K562 (cell line): ENCODE results near the gene ZNF574. TPM values are rescaled to one million over a fixed set of nuclear protein-coding genes. Genes with fewer than 3 reads are reported as not detected.
A peak's percentile ranks its signal among the peaks of the same experiment; 100 is the strongest.

ENCODE experiments used
- ARID3B ChIP-seq: fragments of 250-450 bp; sonication (Bioruptor Pico); IDR thresholded peaks from 2 replicates; pipeline ENCODE4 v1.4.0; 2020; ENCODE audit warnings: borderline replicate concordance
- ASH1L ChIP-seq: fragments of 450-650 bp; IDR thresholded peaks from 2 replicates; pipeline ENCODE4 v1.6.1; 2018; ENCODE audit warnings: borderline replicate concordance, mild to moderate bottlenecking, low read depth; ENCODE audit not compliant: partially characterized antibody
- CSDE1 ChIP-seq, 2 experiments: fragments of 450-650 bp; IDR thresholded peaks; 2 replicates each; pipeline ENCODE4 v1.6.1; 2016; ENCODE audit warnings: mild to moderate bottlenecking in 1 of 2
- FOXM1 ChIP-seq, 2 experiments: fragments of 450-650 bp in 1 of 2; sonication (generic) in 1 of 2; formaldehyde crosslinking in 1 of 2; IDR thresholded peaks; 2 replicates each; pipeline versions ENCODE4 v1.6.1 to v1.9.0; 2017 to 2022; ENCODE audit warnings: low read depth in 2 of 2, mild to moderate bottlenecking in 2 of 2, missing genetic modification reagents in 1 of 2, moderate library complexity in 1 of 2
- GABPB2 ChIP-seq: fragments of 250-450 bp; sonication (Bioruptor Pico); conservative IDR thresholded peaks from 2 replicates; pipeline ENCODE4 v1.5.1; 2021; ENCODE audit warnings: mild to moderate bottlenecking
- HMBOX1 ChIP-seq: sonication (generic); IDR thresholded peaks from 2 replicates; pipeline ENCODE4 v1.6.1; 2016
- KAT2B ChIP-seq: IDR thresholded peaks from one replicate; pipeline ENCODE4 v1.6.1; 2012; ENCODE audit warnings: low read depth, mild to moderate bottlenecking, control low read depth, inconsistent platforms, low read length, moderate library complexity
- MEIS2 ChIP-seq: fragments of 450-650 bp; IDR thresholded peaks from 2 replicates; pipeline ENCODE4 v1.6.1; 2014; ENCODE audit warnings: mild to moderate bottlenecking; ENCODE audit not compliant: partially characterized antibody
- NFE2 ChIP-seq: IDR thresholded peaks from 2 replicates; pipeline ENCODE4 v1.6.1; 2014; ENCODE audit warnings: antibody characterized with exemption, low read depth
- NFRKB ChIP-seq: fragments of 450-650 bp; IDR thresholded peaks from 2 replicates; pipeline ENCODE4 v1.6.1; 2016; ENCODE audit warnings: low read depth
- POLR2G ChIP-seq: fragments of 200-400 bp; formaldehyde crosslinking; IDR thresholded peaks from 2 replicates; pipeline ENCODE4 v1.6.1; 2017; ENCODE audit warnings: low read depth, mild to moderate bottlenecking, antibody characterized with exemption, low read length, moderate library complexity
- POLR2H ChIP-seq: IDR thresholded peaks from 2 replicates; pipeline ENCODE4 v1.6.1; 2016; ENCODE audit warnings: missing genetic modification characterization, low read depth, mild to moderate bottlenecking, control low read depth, missing compliant biosample characterization, moderate library complexity
- SPI1 ChIP-seq: IDR thresholded peaks from 2 replicates; pipeline ENCODE4 v1.6.1; 2011; ENCODE audit warnings: low read depth, low read length, control low read depth, borderline replicate concordance
- SUPT5H ChIP-seq: fragments of 450-650 bp; IDR thresholded peaks from 2 replicates; pipeline ENCODE4 v1.6.1; 2016
- TAF1 ChIP-seq: IDR thresholded peaks from 2 replicates; pipeline ENCODE4 v1.6.1; 2011; ENCODE audit warnings: mild to moderate bottlenecking, low read length, moderate library complexity; ENCODE audit not compliant: insufficient read depth, control insufficient read depth, severe bottlenecking; ENCODE audit errors: extremely low read depth
- TEAD1 ChIP-seq, 2 experiments: fragments of 450-650 bp in 1 of 2; sonication (generic) in 1 of 2; formaldehyde crosslinking; IDR thresholded peaks; 2 replicates each; pipeline versions ENCODE4 v1.4.0 to v1.8.0; 2020 to 2022; ENCODE audit warnings: mild to moderate bottlenecking in 2 of 2, missing genetic modification reagents in 1 of 2
- TFAM ChIP-seq: fragments of 250-450 bp; sonication (Bioruptor Pico); conservative IDR thresholded peaks from 2 replicates; pipeline ENCODE4 v1.5.0; 2021; ENCODE audit warnings: mild to moderate bottlenecking, moderate library complexity
- ZBTB2 ChIP-seq: fragments of 450-650 bp; IDR thresholded peaks from 2 replicates; pipeline ENCODE4 v1.6.1; 2016; ENCODE audit warnings: antibody characterized with exemption
- ZFX ChIP-seq: sonication (generic); formaldehyde crosslinking; IDR thresholded peaks from 2 replicates; pipeline ENCODE4 v1.8.0; 2022; ENCODE audit warnings: mild to moderate bottlenecking, missing genetic modification reagents, moderate library complexity
- ZNF347 ChIP-seq: fragments of 450-650 bp; formaldehyde crosslinking; IDR thresholded peaks from 2 replicates; pipeline ENCODE4 v1.4.0; 2020; ENCODE audit warnings: low read depth, mild to moderate bottlenecking, moderate library complexity
- ZNF354B ChIP-seq: fragments of 250-450 bp; sonication (Bioruptor Pico); IDR thresholded peaks from 2 replicates; pipeline ENCODE4 v1.4.0; 2020
- ZNF445 ChIP-seq: fragments of 250-450 bp; sonication (Bioruptor Pico); IDR thresholded peaks from 2 replicates; pipeline ENCODE4 v1.4.0; 2020; ENCODE audit warnings: low read depth, mild to moderate bottlenecking, moderate library complexity
- ZNF512 ChIP-seq: IDR thresholded peaks from 2 replicates; pipeline ENCODE4 v1.6.1; 2016; ENCODE audit warnings: missing genetic modification characterization, missing compliant biosample characterization
- polyA plus RNA-seq, 8 experiments: library from polyadenylated mRNA; depleted of rRNA in 4 of 8; stranded (reverse) in 5 of 8; unstranded in 3 of 8; fragments of >200 nt; fragmentation: Nextera tagmentation in 2 of 8; fragmentation: Illumina TruSeq in 1 of 8; extraction: Ambion mirVana in 2 of 8; extraction: Trizol in 1 of 8; gene quantifications; 2 replicates each; pipeline versions ENCODE4 v1.2.1 to v1.2.3, GENCODE V29; 2011 to 2014; ENCODE audit warnings: inconsistent platforms in 1 of 8, missing spikeins in 1 of 8
- total RNA-seq, 7 experiments: library from RNA; depleted of rRNA in 6 of 7; stranded (reverse); fragments of >200 nt in 6 of 7; fragmentation: Illumina TruSeq in 2 of 7; extraction: Trizol in 2 of 7; gene quantifications; 2 replicates each; pipeline versions ENCODE4 v1.2.1 to v1.2.3, GENCODE V29; 2011 to 2021; ENCODE audit warnings: low replicate concordance in 1 of 7

ZNF574 gene
- total and polyA plus RNA-seq, 9 of the 15 experiments (the other 6 are each of a cell fraction or from before 2014, with no cell fraction given): 0.24 to 20.7 (median 8.4) TPM

- TF ChIP-seq POLR2G (peak; percentile 97), NFE2 (0 out of 2 replicates have a peak, but pooled peaks have one; percentile 3), FOXM1 (IDR thresholded peaks at IDR 0.05; ENCODE audit: low read depth) (no peak), FOXM1 (CRISPR knock-in tag; IDR thresholded peaks at IDR 0.05; ENCODE audit: low read depth) (no peak), SUPT5H (peak; percentile 99), GABPB2 (CRISPR knock-in tag) (peak; percentile 48; the same call in 1 of the 2 replicates), ZNF445 (CRISPR knock-in tag) (0 out of 2 replicates have a peak, but pooled peaks have one; percentile 20), CSDE1 (IDR thresholded peaks at IDR 0.05) (no peak), HMBOX1 (no peak), ZNF347 (CRISPR knock-in tag) (no peak), ZFX (CRISPR knock-in tag) (peak; percentile 75), ARID3B (no peak), ZNF512 (tag) (0 out of 2 replicates have a peak, but pooled peaks have one; percentile 4), TAF1 (peak; percentile 87), ZBTB2 (peak; percentile 72; the same call in 1 of the 2 replicates), MEIS2 (no peak), KAT2B (no peak), POLR2H (peak; percentile 96), SPI1 (peak; percentile 70; the same call in 1 of the 2 replicates), TEAD1 (CRISPR knock-in tag; IDR thresholded peaks at IDR 0.05) (0 out of 4 replicates have a peak, but pooled peaks of 1 of the 2 experiments have one; percentile 33), NFRKB (peak; percentile 100), TFAM (CRISPR knock-in tag) (no peak), ASH1L (peak; percentile 98), ZNF354B (CRISPR knock-in tag) (no peak)
Measured at GRCh38 chr19:42075616-42076379, at the start of gene ZNF574 (continued).
